T-cell (primary cell): ENCODE data around the gene PLEKHH2. TPM values are rescaled to one million over a fixed set of nuclear protein-coding genes. Genes with fewer than 3 reads are reported as not detected.

Experiments used
- ATAC-seq, 4 experiments: fragments of 200-7000 bp in 3 of 4; fragments of 150-1000 bp in 1 of 4; cut with Tn5 transposase; replicated peaks in 1 of 4; 1 replicate in 3 of 4; 2 replicates in 1 of 4; pipeline ENCODE4 v1.10.0; 2021; ENCODE audit warnings: moderate library complexity in 3 of 4, mild to moderate bottlenecking in 2 of 4, moderate number of reproducible peaks in 1 of 4
- CTCF ChIA-PET, 2 donors: fragments of 300-600 bp; sonication (Branson Sonifier 250); formaldehyde crosslinking; loops; one replicate each; lab custom pipeline; 2022; ENCODE audit warnings: antibody characterized with exemption in 2 of 2; lab: Charles Lee
- POLR2A ChIA-PET, 2 donors: fragments of 300-600 bp; sonication (Branson Sonifier 250); formaldehyde crosslinking; loops; one replicate each; lab custom pipeline; 2022; ENCODE audit warnings: antibody characterized with exemption in 2 of 2; lab: Charles Lee
- DNase-seq, 35 experiments: peaks; one replicate each; pipeline versions ENCODE4 v3.0.0 to v3.0.0-alpha.2; 2013 to 2023
- H3K27ac ChIP-seq: one replicate; pipeline ENCODE4 v1.5.1; 2013; ENCODE audit warnings: low read length
- H3K27me3 ChIP-seq, 2 experiments: replicated peaks in 1 of 2; 1 replicate in 1 of 2; 2 replicates in 1 of 2; pipeline versions ENCODE4 v1.6.1 to v1.7.0; 2013; ENCODE audit warnings: low read length in 1 of 2, mixed read lengths in 1 of 2; ENCODE audit not compliant: control insufficient read depth in 2 of 2, insufficient read depth in 2 of 2; ENCODE audit errors: extremely low read depth in 1 of 2
- H3K36me3 ChIP-seq, 2 donors: 1 replicate in 1 of 2; 2 replicates in 1 of 2; pipeline versions ENCODE4 v1.6.1 to v1.7.0; 2013; ENCODE audit warnings: low read length in 1 of 2; ENCODE audit not compliant: control insufficient read depth in 2 of 2, insufficient read depth in 1 of 2; ENCODE audit errors: extremely low read depth in 1 of 2
- H3K4me1 ChIP-seq, 2 experiments: 1 replicate in 1 of 2; 2 replicates in 1 of 2; pipeline versions ENCODE4 v1.6.1 to v1.7.0; 2013; ENCODE audit warnings: low read length in 2 of 2, mixed read lengths in 1 of 2; ENCODE audit not compliant: insufficient read depth in 2 of 2, control insufficient read depth in 1 of 2; ENCODE audit errors: extremely low read depth in 1 of 2
- H3K4me3 ChIP-seq, 2 donors: 1 replicate in 1 of 2; 2 replicates in 1 of 2; pipeline versions ENCODE4 v1.5.1 to v1.7.0; 2013; ENCODE audit warnings: mild to moderate bottlenecking in 2 of 2, low read length in 1 of 2, moderate library complexity in 1 of 2; ENCODE audit not compliant: control insufficient read depth in 1 of 2; ENCODE audit errors: extremely low read depth in 1 of 2
- H3K9me3 ChIP-seq: 2 replicates; pipeline ENCODE4 v1.7.0; 2013
- H3K27ac Mint-ChIP-seq, 2 donors: one replicate each; pipeline ENCODE4 v1.8.0; 2020 to 2021; ENCODE audit warnings: mild to moderate bottlenecking in 2 of 2, mixed read lengths in 2 of 2
- H3K27me3 Mint-ChIP-seq, 2 donors: one replicate each; pipeline ENCODE4 v1.8.0; 2021 to 2022; ENCODE audit warnings: mixed read lengths in 2 of 2
- H3K36me3 Mint-ChIP-seq: one replicate; pipeline ENCODE4 v1.8.0; 2021; ENCODE audit warnings: mixed read lengths
- H3K4me1 Mint-ChIP-seq, 3 donors: one replicate each; pipeline ENCODE4 v1.8.0; 2020 to 2022; ENCODE audit warnings: mixed read lengths in 3 of 3, mild to moderate bottlenecking in 1 of 3
- H3K4me3 Mint-ChIP-seq, 3 donors: one replicate each; pipeline ENCODE4 v1.8.0; 2020 to 2022; ENCODE audit warnings: mild to moderate bottlenecking in 3 of 3, mixed read lengths in 3 of 3, moderate library complexity in 3 of 3
- H3K9me3 Mint-ChIP-seq, 3 donors: one replicate each; pipeline ENCODE4 v1.8.0; 2020 to 2022; ENCODE audit warnings: mixed read lengths in 3 of 3
- WGBS: methylation state at CpG from one replicate; pipeline ENCODE4 v1.1.5; 2013; ENCODE audit warnings: missing lambda C conversion rate; ENCODE audit not compliant: insufficient coverage; 5-methylcytosine and 5-hydroxymethylcytosine counted together
- total RNA-seq, 35 experiments: library from RNA in 6 of 35; stranded (reverse) in 6 of 35; fragments of 120-200 nt in 1 of 35; gene quantifications; one replicate each; pipeline versions ENCODE4 v1.2.1 to v1.2.4 and lab custom pipeline; 2013 to 2026

The PLEKHH2 gene
- total RNA-seq, 5 donors from 2014 or later (not counting 1 experiment from before 2014, with no cell fraction given): 0.96 to 3.1 (median 2.2) TPM

DNA sequence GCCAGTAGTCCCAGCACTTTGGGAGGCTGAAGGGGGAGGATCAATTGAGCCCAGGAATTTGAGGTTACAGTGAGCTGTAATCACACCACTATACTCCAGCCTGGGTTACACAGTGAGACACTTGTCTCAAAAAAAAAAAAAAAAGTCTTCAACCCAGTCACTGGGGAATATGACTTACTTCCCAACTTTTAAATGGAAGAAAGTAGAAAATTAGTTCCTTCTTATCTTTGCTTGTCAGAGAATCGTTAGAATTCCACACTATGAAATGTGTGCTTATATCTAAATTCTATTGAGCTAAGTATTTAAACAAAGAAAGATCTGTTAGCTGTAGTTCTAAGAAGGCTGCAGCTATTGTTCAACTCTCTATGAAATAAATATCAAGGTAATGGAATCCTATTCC, 159.1 kb downstream of the PLEKHH2 start:
- H3K36me3 Mint-ChIP-seq: peaks cover 27% of the 10 kb centered on the region
- ATAC-seq: no peak
- no peaks in the 10 kb centered on the region for H3K4me1 Mint-ChIP-seq
- no peak overlapping the region for H3K27ac Mint-ChIP-seq
- H3K4me3 ChIP-seq: no peak overlapping the region
- ChIA-PET CTCF (no interaction called here), POLR2A (no interaction called here)
- no peaks in the 10 kb centered on the region for H3K4me1 ChIP-seq
- no peaks in the 10 kb centered on the region for H3K27me3 ChIP-seq
- WGBS: no CpG with 5 or more reads among the region's 1 CpG
- DNase-seq: no peak
- H3K27me3 Mint-ChIP-seq: no peaks in the 10 kb centered on the region
- no peaks in the 10 kb centered on the region for H3K9me3 Mint-ChIP-seq
- H3K4me3 Mint-ChIP-seq: no peak overlapping the region
- no peaks in the 10 kb centered on the region for H3K9me3 ChIP-seq
- H3K36me3 ChIP-seq: no peaks in the 10 kb centered on the region
- no peak overlapping the region for H3K27ac ChIP-seq

DNA sequence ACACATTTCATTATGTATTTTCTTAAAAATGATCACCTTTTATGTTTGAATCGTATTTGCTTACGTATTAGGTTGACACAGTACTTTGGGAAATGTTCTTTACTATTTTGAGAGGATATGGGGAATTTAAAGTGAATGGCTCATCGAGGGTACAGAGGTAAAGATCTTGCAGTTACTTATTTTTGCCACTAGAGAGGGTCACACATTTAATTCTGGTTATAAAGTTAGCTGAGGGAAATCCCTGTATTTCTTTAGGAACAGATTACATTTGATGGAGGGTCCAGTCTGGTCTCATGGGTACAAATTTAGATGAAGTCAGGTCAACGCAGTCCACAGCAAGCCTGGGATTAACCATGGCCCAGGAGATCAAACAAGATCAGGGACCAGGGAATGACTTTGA, 161.2 kb downstream of the PLEKHH2 start:
- ChIA-PET CTCF (interaction anchor here (0.6 to 0.7 kb wide), 2 partner anchors 11 to 152 kb away, joined by 3 read pairs; no protein-coding TSS in a partner anchor), POLR2A (no interaction called here)
- Histone ChIP-seq H3K27ac (no peak overlapping the region), H3K4me1 (no peaks in the 10 kb centered on the region), H3K27me3 (no peaks in the 10 kb centered on the region), H3K9me3 (no peaks in the 10 kb centered on the region), H3K36me3 (no peaks in the 10 kb centered on the region), H3K4me3 (no peak overlapping the region)
- H3K36me3 Mint-ChIP-seq: peaks cover 27% of the 10 kb centered on the region
- H3K4me1 Mint-ChIP-seq: no peaks in the 10 kb centered on the region
- H3K9me3 Mint-ChIP-seq: no peaks in the 10 kb centered on the region
- no peak overlapping the region for H3K4me3 Mint-ChIP-seq
- no peak for ATAC-seq
- DNase-seq: no peak
- no peaks in the 10 kb centered on the region for H3K27me3 Mint-ChIP-seq
- 90% methylated on average over 3 of the region's 4 CpGs for WGBS
- H3K27ac Mint-ChIP-seq: no peak overlapping the region

DNA sequence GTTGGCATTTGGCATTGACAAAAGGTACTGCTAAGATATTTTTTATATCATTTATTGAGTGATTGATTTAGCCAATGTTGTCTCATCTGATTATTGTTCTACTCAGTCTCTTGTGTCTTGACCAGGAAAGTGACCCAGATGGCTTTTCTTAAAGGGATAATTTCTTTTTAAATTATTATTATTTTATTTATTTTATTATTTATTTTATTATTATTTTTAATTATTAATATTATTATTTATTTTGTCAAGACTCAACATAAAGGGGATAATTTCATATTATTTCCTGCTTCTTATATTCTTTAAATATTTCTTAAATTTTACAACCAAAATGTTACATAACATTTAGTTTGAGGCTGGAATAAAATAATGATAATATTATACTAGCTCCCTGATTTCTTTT, 163.8 kb downstream of the PLEKHH2 start:
- H3K36me3 ChIP-seq: no peaks in the 10 kb centered on the region
- ChIA-PET POLR2A (no interaction called here), CTCF (no interaction called here)
- H3K9me3 ChIP-seq: no peaks in the 10 kb centered on the region
- H3K4me3 ChIP-seq: no peak overlapping the region
- Mint-ChIP-seq H3K27ac (no peak overlapping the region), H3K9me3 (no peaks in the 10 kb centered on the region), H3K36me3 (peaks cover 24% of the 10 kb centered on the region), H3K4me3 (no peak overlapping the region), H3K4me1 (no peaks in the 10 kb centered on the region), H3K27me3 (no peaks in the 10 kb centered on the region)
- H3K4me1 ChIP-seq: no peaks in the 10 kb centered on the region
- no peak overlapping the region for H3K27ac ChIP-seq
- ATAC-seq (no peak), DNase-seq (no peak)
- no peaks in the 10 kb centered on the region for H3K27me3 ChIP-seq

DNA sequence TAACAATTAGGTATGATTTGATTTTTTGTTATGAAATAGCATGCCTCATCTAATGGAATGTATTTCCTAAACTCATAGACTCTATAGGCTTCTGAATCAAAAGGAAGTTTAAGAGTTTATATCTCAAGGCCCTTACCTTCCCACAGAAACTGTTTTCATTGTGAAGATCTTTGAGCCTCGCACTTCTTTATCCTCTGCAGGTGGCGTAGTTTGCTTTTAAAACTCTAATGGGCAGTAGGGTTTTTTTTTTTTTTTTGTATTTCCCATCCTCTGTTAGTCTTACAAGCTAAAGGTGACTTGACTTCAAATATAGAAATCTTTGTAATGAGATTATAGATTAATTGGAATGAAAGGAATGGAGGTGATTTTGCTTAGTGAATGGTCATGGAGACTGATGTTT, 165.1 kb downstream of the PLEKHH2 start:
- no peaks in the 10 kb centered on the region for H3K9me3 ChIP-seq
- POLR2A ChIA-PET: interaction anchor here in 1 of 2 donors (0.6 kb wide), 1 partner anchor 20 kb away, joined by 4 read pairs; no protein-coding TSS in a partner anchor
- Mint-ChIP-seq H3K36me3 (peaks cover 24% of the 10 kb centered on the region), H3K27ac (no peak overlapping the region), H3K9me3 (no peaks in the 10 kb centered on the region), H3K27me3 (no peaks in the 10 kb centered on the region), H3K4me1 (no peaks in the 10 kb centered on the region), H3K4me3 (no peak overlapping the region)
- H3K4me1 ChIP-seq: no peaks in the 10 kb centered on the region
- ATAC-seq (no peak), DNase-seq (no peak)
- no peak overlapping the region for H3K27ac ChIP-seq
- CTCF ChIA-PET: no interaction called here
- no CpG with 5 or more reads among the region's 2 CpGs for WGBS
- no peaks in the 10 kb centered on the region for H3K36me3 ChIP-seq
- no peaks in the 10 kb centered on the region for H3K27me3 ChIP-seq
- H3K4me3 ChIP-seq: no peak overlapping the region

DNA sequence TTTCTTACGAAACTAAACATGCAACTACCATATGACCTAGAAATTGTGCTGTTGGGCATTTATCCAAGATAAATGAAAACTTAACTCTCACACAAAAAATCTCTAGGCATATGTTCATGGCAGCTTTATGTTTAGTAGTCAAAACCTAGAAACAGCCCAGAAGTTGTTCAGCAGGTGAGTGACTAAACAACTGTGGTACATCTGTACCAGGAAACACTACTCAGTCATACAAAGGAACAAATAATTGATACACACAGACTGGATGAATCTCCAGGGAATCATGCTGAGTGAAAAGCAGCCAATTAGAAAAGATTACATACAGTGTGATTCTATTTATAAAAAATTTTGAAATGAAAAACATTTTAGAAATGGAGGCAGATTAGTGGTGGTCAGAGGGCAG, 166.1 kb downstream of the PLEKHH2 start:
- no peaks in the 10 kb centered on the region for H3K4me1 ChIP-seq
- H3K36me3 ChIP-seq: no peaks in the 10 kb centered on the region
- ChIA-PET POLR2A (no interaction called here), CTCF (no interaction called here)
- H3K27me3 ChIP-seq: no peaks in the 10 kb centered on the region
- H3K4me3 ChIP-seq: no peak overlapping the region
- Mint-ChIP-seq H3K9me3 (no peaks in the 10 kb centered on the region), H3K4me3 (no peak overlapping the region), H3K4me1 (no peaks in the 10 kb centered on the region), H3K36me3 (peaks cover 24% of the 10 kb centered on the region), H3K27ac (no peak overlapping the region), H3K27me3 (no peaks in the 10 kb centered on the region)
- no peak for DNase-seq
- H3K27ac ChIP-seq: no peak overlapping the region
- no peak for ATAC-seq
- no peaks in the 10 kb centered on the region for H3K9me3 ChIP-seq
- no CpG with 5 or more reads among the region's 1 CpG for WGBS

DNA sequence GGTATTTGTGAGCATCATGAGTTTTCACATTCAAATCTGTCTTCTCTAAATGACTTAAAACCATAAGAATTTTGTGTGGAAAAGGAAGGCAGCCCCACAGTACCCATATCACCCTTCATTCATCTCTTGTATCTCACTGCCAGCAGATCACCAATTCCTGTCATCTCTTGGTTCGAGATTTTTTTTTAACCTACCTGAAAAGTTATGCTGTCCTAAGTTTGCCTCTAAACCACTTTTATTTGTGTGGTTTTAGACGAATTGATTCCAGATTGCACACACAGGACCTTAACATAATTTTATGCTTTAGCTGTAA, 169.6 kb downstream of the PLEKHH2 start:
- H3K27ac Mint-ChIP-seq: no peak overlapping the region
- Histone ChIP-seq H3K4me1 (no peaks in the 10 kb centered on the region), H3K9me3 (no peaks in the 10 kb centered on the region), H3K36me3 (no peaks in the 10 kb centered on the region), H3K27ac (no peak overlapping the region), H3K27me3 (no peaks in the 10 kb centered on the region), H3K4me3 (no peak overlapping the region)
- ChIA-PET POLR2A (no interaction called here), CTCF (no interaction called here)
- no peaks in the 10 kb centered on the region for H3K27me3 Mint-ChIP-seq
- no peak for ATAC-seq
- H3K4me1 Mint-ChIP-seq: no peaks in the 10 kb centered on the region
- peaks cover 24% of the 10 kb centered on the region for H3K36me3 Mint-ChIP-seq
- no peaks in the 10 kb centered on the region for H3K9me3 Mint-ChIP-seq
- no CpG with 5 or more reads among the region's 2 CpGs for WGBS
- H3K4me3 Mint-ChIP-seq: no peak overlapping the region
- no peak for DNase-seq

DNA sequence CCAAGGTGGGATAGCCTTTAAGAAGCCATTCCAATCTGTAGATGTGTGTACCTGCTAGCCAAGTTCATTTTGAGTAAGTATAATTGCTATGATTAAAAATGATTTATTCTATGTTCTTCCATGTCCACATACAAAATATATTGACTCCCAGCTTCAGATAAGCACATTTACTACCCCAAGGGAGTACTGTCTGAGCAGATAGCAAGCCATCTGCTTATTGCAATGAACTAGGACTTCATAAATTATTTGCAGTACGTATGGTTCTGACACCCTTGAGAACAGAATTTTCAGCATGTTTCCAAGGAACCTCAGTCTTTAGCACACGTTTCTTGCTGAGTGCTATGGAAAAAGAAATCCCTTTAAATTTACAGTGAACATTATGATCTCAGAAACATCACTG, 173.4 kb downstream of the PLEKHH2 start:
- Mint-ChIP-seq H3K4me3 (no peak overlapping the region), H3K9me3 (no peaks in the 10 kb centered on the region), H3K36me3 (peaks cover 13% of the 10 kb centered on the region), H3K27me3 (no peaks in the 10 kb centered on the region), H3K27ac (no peak overlapping the region), H3K4me1 (no peaks in the 10 kb centered on the region)
- H3K9me3 ChIP-seq: no peaks in the 10 kb centered on the region
- ATAC-seq (no peak), DNase-seq (no peak)
- ChIA-PET POLR2A (no interaction called here), CTCF (no interaction called here)
- H3K27ac ChIP-seq: no peak overlapping the region
- WGBS: no CpG with 5 or more reads among the region's 2 CpGs
- H3K4me1 ChIP-seq: no peaks in the 10 kb centered on the region
- H3K27me3 ChIP-seq: no peaks in the 10 kb centered on the region
- H3K4me3 ChIP-seq: no peak overlapping the region
- no peaks in the 10 kb centered on the region for H3K36me3 ChIP-seq
